Gastroesophageal sphincter (tissue), 4 donors: ENCODE data around the gene SHISA2. TPM values are rescaled to one million over a fixed set of nuclear protein-coding genes. Genes with fewer than 3 reads are reported as not detected.

Experiments
- ATAC-seq: fragments of 150-250 bp; one replicate; pipeline ENCODE4 v1.9.1; 2016; ENCODE audit warnings: mild to moderate bottlenecking, moderate library complexity
- H3K27ac ChIP-seq, 4 donors: fragments of 200-600 bp; sonication (generic) in 3 of 4; 1 replicate in 3 of 4; 2 replicates in 1 of 4; pipeline ENCODE4 v1.5.1; 2016 to 2019
- H3K27me3 ChIP-seq: fragments of 200-600 bp; sonication (generic); one replicate; pipeline ENCODE4 v1.5.1; 2019
- H3K36me3 ChIP-seq, 2 donors: fragments of 200-600 bp; sonication (generic); one replicate each; pipeline ENCODE4 v1.5.1; 2019; ENCODE audit warnings: control low read depth in 1 of 2
- H3K4me1 ChIP-seq, 3 donors: fragments of 200-600 bp; sonication (generic); 1 replicate in 2 of 3; 2 replicates in 1 of 3; pipeline ENCODE4 v1.5.1; 2016 to 2019; ENCODE audit warnings: control low read depth in 2 of 3
- H3K4me3 ChIP-seq, 2 donors: fragments of 200-600 bp; sonication (generic); one replicate each; pipeline ENCODE4 v1.5.1; 2019; ENCODE audit warnings: mild to moderate bottlenecking in 1 of 2, moderate library complexity in 1 of 2
- H3K9me3 ChIP-seq, 3 donors: fragments of 200-600 bp; sonication (generic); one replicate each; pipeline ENCODE4 v1.5.1; 2017 to 2019; ENCODE audit warnings: control low read depth in 2 of 3
- EP300 ChIP-seq: sonication (generic); formaldehyde crosslinking; IDR thresholded peaks from one replicate; pipeline ENCODE4 v1.6.1; 2017; ENCODE audit warnings: antibody characterized with exemption, mild to moderate bottlenecking
- POLR2A ChIP-seq, 2 donors: fragments of 450-650 bp; IDR thresholded peaks; one replicate each; pipeline ENCODE4 v1.6.1; 2017; ENCODE audit warnings: antibody characterized with exemption in 2 of 2, mild to moderate bottlenecking in 2 of 2, moderate library complexity in 1 of 2
- POLR2AphosphoS5 ChIP-seq: sonication (generic); formaldehyde crosslinking; IDR thresholded peaks from one replicate; pipeline ENCODE4 v1.6.1; 2017; ENCODE audit warnings: antibody characterized with exemption
- WGBS, 2 donors: methylation state at CpG; one replicate each; pipeline ENCODE4 v1.1.5; 2018; ENCODE audit warnings: low coverage in 1 of 2; 5-methylcytosine and 5-hydroxymethylcytosine counted together
- total RNA-seq, 4 donors: library from RNA; depleted of rRNA; stranded (reverse); fragments of >200 nt; gene quantifications; one replicate each; pipeline ENCODE4 v1.1.0, GENCODE V29; 2016
- TF ChIP-seq, protein P1 (sequence below), 4 experiments: fragments of 200-600 bp in 2 of 4; fragments of 450-650 bp in 2 of 4; sonication (generic) in 1 of 4; IDR thresholded peaks; one replicate each; pipeline ENCODE4 v1.5.1; 2017 to 2019; ENCODE audit warnings: antibody characterized with exemption in 4 of 4, mild to moderate bottlenecking in 2 of 4, moderate library complexity in 2 of 4

SHISA2 gene
- total RNA-seq, 4 donors from 2014 or later: 0.47 to 3.1 (median 0.71) TPM

GRCh38 chr13:26061947-26062346 is 10.1 kb upstream of the SHISA2 start:
- H3K27me3 ChIP-seq: peaks cover 8% of the 10 kb centered on the region
- no peaks in the 10 kb centered on the region for H3K4me1 ChIP-seq
- TF ChIP-seq, protein P1, sequence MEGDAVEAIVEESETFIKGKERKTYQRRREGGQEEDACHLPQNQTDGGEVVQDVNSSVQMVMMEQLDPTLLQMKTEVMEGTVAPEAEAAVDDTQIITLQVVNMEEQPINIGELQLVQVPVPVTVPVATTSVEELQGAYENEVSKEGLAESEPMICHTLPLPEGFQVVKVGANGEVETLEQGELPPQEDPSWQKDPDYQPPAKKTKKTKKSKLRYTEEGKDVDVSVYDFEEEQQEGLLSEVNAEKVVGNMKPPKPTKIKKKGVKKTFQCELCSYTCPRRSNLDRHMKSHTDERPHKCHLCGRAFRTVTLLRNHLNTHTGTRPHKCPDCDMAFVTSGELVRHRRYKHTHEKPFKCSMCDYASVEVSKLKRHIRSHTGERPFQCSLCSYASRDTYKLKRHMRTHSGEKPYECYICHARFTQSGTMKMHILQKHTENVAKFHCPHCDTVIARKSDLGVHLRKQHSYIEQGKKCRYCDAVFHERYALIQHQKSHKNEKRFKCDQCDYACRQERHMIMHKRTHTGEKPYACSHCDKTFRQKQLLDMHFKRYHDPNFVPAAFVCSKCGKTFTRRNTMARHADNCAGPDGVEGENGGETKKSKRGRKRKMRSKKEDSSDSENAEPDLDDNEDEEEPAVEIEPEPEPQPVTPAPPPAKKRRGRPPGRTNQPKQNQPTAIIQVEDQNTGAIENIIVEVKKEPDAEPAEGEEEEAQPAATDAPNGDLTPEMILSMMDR (IDR thresholded peaks at IDR 0.05): no peak
- TF ChIP-seq POLR2A (IDR thresholded peaks at IDR 0.05) (no peak), EP300 (no peak), POLR2AphosphoS5 (no peak)
- no peak overlapping the region for H3K4me3 ChIP-seq
- ATAC-seq: no peak
- 50 to 75% methylated on average over 5 to 6 of the region's 6 CpGs for WGBS, 2 donors
- H3K36me3 ChIP-seq: no peaks in the 10 kb centered on the region
- H3K9me3 ChIP-seq: no peaks in the 10 kb centered on the region
- H3K27ac ChIP-seq: no peak overlapping the region

DNA sequence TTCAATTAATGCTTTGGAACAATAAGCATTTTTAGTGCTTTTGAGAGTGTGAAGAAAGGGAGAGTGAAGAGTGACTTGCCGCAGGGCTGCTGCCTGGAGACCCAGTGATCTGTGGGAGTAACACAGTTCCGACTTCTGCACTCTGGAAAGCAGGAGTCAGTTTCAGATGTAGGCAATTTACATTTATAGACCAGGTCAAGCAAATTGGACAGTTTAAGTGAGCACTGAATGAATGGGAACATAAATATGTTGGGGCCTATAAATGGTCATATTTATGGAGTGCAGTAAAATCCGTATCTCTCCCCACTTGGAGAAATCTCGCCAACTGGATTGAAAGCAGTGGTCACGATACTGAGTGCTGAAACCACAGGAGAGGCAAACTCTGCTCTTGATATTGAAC is 9.4 kb upstream of the SHISA2 start:
- no peak for TF ChIP-seq POLR2AphosphoS5
- Histone ChIP-seq H3K27me3 (peaks cover 15% of the 10 kb centered on the region), H3K27ac (no peak overlapping the region), H3K36me3 (no peaks in the 10 kb centered on the region), H3K4me3 (no peak overlapping the region), H3K4me1 (no peaks in the 10 kb centered on the region), H3K9me3 (no peaks in the 10 kb centered on the region)
- WGBS, 2 donors: 90 to 100% methylated on average over 1 to 5 of the region's 5 CpGs
- ATAC-seq: no peak

DNA sequence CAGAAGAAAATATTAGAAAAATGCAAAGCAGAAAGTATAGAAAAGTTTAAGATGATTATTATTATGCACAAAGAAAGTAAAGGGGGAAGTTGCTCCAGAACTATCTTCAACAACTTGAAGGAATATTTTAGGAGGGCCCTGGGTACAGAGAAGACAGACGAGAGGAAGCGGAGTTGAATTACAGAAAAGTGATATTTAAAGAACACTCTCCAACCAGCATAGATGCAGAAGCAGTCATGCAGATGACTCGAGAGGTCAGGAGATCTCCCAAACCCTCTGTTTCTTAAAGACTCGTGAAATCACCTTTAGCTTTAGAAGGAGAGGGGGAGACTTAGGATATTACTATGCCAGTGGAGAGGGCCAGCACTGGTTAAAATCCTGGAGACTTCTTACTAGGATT is 8.5 kb upstream of the SHISA2 start:
- H3K4me3 ChIP-seq: no peak overlapping the region
- no peak for ATAC-seq
- WGBS, 2 donors: 76 to 88% methylated on average over 4 of the region's 4 CpGs
- H3K36me3 ChIP-seq: no peaks in the 10 kb centered on the region
- H3K27ac ChIP-seq: no peak overlapping the region
- TF ChIP-seq, protein P1 (IDR thresholded peaks at IDR 0.05): no peak
- TF ChIP-seq EP300 (no peak), POLR2A (IDR thresholded peaks at IDR 0.05) (no peak)
- no peaks in the 10 kb centered on the region for H3K9me3 ChIP-seq
- peaks cover 22% of the 10 kb centered on the region for H3K27me3 ChIP-seq
- no peaks in the 10 kb centered on the region for H3K4me1 ChIP-seq

DNA sequence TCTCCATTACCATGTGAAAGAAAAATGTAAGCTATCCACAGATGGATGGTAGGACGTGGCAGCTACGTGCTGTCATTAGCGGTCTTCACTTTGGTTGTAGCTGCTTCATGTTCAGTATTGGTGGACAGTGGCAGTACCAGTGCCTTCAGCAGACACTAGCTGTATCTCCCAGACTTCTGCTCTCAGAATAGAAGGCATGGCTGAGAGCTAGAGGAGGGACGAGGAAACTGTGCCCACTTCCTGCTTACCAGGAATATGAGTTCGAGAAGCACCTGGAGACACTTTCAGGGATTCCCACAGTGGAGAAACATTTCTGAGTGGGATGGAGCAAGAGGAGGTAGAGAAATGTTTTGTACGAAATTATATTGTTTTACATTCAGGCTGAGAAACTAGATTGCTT is 6.9 kb upstream of the SHISA2 start:
- no peak for ATAC-seq
- no peaks in the 10 kb centered on the region for H3K36me3 ChIP-seq
- H3K27me3 ChIP-seq: peaks cover 24% of the 10 kb centered on the region
- WGBS, 2 donors: 71 to 85% methylated on average over 4 to 6 of the region's 6 CpGs
- H3K4me1 ChIP-seq: no peaks in the 10 kb centered on the region
- TF ChIP-seq POLR2AphosphoS5 (no peak), EP300 (no peak), POLR2A (IDR thresholded peaks at IDR 0.05) (no peak)
- TF ChIP-seq, protein P1 (IDR thresholded peaks at IDR 0.05): no peak
- no peaks in the 10 kb centered on the region for H3K9me3 ChIP-seq
- H3K4me3 ChIP-seq: no peak overlapping the region
- H3K27ac ChIP-seq: no peak overlapping the region

GRCh38 chr13:26054896-26055295 is 3.1 kb upstream of the SHISA2 start:
- no peak for TF ChIP-seq POLR2A (IDR thresholded peaks at IDR 0.05)
- TF ChIP-seq EP300: no peak
- TF ChIP-seq POLR2AphosphoS5: no peak
- TF ChIP-seq, protein P1 (IDR thresholded peaks at IDR 0.05): no peak
- Histone ChIP-seq H3K9me3 (no peaks in the 10 kb centered on the region), H3K4me1 (peaks cover 0 to 26% (median 3%) of the 10 kb centered on the region in 3 donors), H3K27me3 (peaks cover 60% of the 10 kb centered on the region), H3K4me3 (no peak overlapping the region), H3K27ac (no peak overlapping the region), H3K36me3 (no peaks in the 10 kb centered on the region)
- ATAC-seq: no peak
